ENCODE measurements around the gene ZSWIM4.

DNA sequence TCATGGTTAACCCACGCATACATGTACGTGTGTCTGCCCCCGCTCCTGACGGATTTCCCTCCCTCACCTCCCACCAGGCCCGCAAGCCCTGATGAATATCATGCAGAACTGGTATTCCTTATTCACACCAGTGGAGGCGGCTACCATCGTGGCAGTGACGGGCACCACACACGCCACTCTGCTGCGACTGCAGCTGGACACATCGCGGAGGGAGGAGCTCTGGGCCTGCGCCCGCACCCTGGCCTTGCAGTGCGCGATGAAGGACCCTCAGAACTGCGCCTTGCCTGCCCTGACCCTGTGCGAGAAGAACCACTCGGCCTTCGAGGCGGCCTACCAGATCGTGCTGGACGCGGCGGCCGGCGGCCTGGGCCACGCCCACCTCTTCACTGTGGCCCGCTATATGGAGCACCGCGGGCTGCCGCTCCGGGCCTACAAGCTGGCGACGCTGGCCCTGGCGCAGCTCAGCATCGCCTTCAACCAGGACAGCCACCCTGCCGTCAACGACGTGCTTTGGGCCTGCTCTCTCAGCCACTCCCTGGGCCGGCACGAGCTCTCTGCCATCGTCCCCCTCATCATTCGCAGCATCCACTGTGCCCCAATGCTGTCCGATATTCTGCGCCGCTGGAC is 35.0 kb downstream of the ZSWIM4 start:
- no peak for TF ChIP-seq POLR2AphosphoS5 (IDR thresholded peaks at IDR 0.05; ENCODE audit: low read depth, low read length)
- no peak for TF ChIP-seq TAF1 (IDR thresholded peaks at IDR 0.05; ENCODE audit: borderline replicate concordance, insufficient read depth, low read length)
